NT2/D1 (cell line): ENCODE results near the gene ZNF555.

Experiments
- SUZ12 ChIP-seq: IDR thresholded peaks from 2 replicates; pipeline ENCODE4 v1.6.1; 2011; ENCODE audit not compliant: insufficient read length, insufficient read depth; ENCODE audit errors: extremely low read depth
- YY1 ChIP-seq: IDR thresholded peaks from 2 replicates; pipeline ENCODE4 v1.6.1; 2011; ENCODE audit not compliant: insufficient read length, insufficient read depth
- ZNF274 ChIP-seq: IDR thresholded peaks from 2 replicates; pipeline ENCODE4 v1.6.1; 2011; ENCODE audit warnings: mild to moderate bottlenecking, low read depth, low read length

DNA sequence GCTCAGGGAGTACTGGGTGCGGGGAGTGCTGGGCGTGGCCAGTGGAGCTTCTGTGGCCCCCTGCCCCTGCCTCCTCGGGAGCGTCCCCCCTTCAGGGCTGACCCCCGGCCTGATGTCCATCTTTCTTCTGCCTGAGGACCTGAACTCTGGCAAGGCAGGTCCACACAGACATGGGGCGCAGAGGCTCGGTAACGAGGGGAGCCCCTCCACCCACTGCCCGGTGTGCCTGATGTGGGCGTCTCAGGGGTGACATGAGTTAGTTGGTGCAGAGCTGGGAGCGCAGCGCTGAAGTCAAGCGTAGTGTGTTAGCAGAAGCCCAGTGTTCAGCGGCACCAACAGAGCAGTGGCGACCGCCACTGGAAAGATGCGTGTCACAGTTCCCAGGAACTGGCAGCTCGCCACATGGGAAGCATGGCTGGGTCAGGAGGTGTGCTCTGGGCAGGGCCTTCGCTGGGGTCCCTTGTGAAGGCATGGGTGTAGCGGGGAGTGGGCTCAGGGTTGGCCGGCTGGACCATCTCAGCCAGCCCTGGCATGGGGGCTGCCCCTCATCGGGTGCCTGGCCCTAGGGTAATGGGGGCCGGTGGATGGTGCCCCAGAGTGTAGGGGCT, 44.5 kb upstream of the ZNF555 start:
- TF ChIP-seq SUZ12: no peak
- no peak for TF ChIP-seq YY1
- no peak for TF ChIP-seq ZNF274
